ENCODE data around the gene OVCH1.

DNA sequence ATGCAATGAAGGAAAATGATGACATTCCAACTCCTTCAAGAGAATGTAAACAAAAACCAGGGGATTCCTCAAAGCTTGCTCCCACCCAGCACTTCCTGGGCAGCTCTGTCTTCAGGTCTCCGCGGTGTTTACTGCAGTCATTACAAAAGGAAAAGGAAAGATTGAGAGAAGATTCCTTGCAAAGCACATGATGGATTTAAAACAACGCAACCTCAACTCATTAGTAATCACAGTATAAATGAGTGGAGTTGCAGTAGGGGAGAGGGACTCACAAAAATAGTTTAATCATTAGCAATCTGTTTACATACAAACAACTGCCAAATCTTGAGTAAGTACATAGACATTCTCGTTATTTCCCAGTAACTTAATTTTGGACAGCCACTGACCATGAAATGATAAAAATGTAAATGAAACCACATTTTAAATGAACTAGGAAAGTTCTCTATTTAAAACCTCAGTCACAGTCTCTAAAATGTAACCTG lies 49.7 kb upstream of the OVCH1 start:
- no peak for TF ChIP-seq CEBPB (tag; IDR thresholded peaks at IDR 0.05)
- TF ChIP-seq, protein P1, sequence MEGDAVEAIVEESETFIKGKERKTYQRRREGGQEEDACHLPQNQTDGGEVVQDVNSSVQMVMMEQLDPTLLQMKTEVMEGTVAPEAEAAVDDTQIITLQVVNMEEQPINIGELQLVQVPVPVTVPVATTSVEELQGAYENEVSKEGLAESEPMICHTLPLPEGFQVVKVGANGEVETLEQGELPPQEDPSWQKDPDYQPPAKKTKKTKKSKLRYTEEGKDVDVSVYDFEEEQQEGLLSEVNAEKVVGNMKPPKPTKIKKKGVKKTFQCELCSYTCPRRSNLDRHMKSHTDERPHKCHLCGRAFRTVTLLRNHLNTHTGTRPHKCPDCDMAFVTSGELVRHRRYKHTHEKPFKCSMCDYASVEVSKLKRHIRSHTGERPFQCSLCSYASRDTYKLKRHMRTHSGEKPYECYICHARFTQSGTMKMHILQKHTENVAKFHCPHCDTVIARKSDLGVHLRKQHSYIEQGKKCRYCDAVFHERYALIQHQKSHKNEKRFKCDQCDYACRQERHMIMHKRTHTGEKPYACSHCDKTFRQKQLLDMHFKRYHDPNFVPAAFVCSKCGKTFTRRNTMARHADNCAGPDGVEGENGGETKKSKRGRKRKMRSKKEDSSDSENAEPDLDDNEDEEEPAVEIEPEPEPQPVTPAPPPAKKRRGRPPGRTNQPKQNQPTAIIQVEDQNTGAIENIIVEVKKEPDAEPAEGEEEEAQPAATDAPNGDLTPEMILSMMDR (IDR thresholded peaks at IDR 0.05 in 2 of 3, conservative IDR thresholded peaks at IDR 0.05 in 1 of 3; ENCODE audit: insufficient read depth in 2 of 3, low read depth in 1 of 3, low read length in 3 of 3) = no peak
- no peak for TF ChIP-seq FOXP1 (CRISPR knock-in tag; IDR thresholded peaks at IDR 0.05)
- TF ChIP-seq POU5F1 (IDR thresholded peaks at IDR 0.05; ENCODE audit: borderline replicate concordance, low read depth, low read length, partially characterized antibody) = no peak
- TF ChIP-seq RUNX1 (IDR thresholded peaks at IDR 0.05; ENCODE audit: low read depth) = no peak
- no peak for TF ChIP-seq EP300 (IDR thresholded peaks at IDR 0.05; ENCODE audit: low read length)
- TF ChIP-seq, protein P2, sequence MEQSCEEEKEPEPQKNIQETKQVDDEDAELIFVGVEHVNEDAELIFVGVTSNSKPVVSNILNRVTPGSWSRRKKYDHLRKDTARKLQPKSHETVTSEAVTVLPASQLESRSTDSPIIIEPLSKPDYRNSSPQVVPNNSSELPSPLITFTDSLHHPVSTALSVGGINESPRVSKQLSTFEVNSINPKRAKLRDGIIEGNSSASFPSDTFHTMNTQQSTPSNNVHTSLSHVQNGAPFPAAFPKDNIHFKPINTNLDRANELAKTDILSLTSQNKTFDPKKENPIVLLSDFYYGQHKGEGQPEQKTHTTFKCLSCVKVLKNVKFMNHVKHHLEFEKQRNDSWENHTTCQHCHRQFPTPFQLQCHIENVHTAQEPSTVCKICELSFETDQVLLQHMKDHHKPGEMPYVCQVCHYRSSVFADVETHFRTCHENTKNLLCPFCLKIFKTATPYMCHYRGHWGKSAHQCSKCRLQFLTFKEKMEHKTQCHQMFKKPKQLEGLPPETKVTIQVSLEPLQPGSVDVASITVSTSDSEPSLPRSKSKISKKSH (CRISPR knock-in tag; IDR thresholded peaks at IDR 0.05) = no peak

Measured in K562 (cell line).